Natural killer cell (primary cell): ENCODE data around the gene ZNF778. TPM values are rescaled to one million over a fixed set of nuclear protein-coding genes. Genes with fewer than 3 reads are reported as not detected.

Experiments used
- ATAC-seq, 3 donors: fragments of 150-1000 bp in 2 of 3; fragments of 200-7000 bp in 1 of 3; cut with Tn5 transposase; 1 replicate in 1 of 3; 2 replicates in 2 of 3; pipeline ENCODE4 v1.10.0; 2021; ENCODE audit warnings: mild to moderate bottlenecking in 2 of 3, moderate library complexity in 2 of 3
- DNase-seq, 2 donors: peaks; one replicate each; pipeline versions ENCODE4 v3.0.0 to v3.0.0-alpha.2; 2013 to 2021; ENCODE audit warnings: mixed read lengths in 1 of 2
- H3K27ac ChIP-seq: one replicate; pipeline ENCODE4 v1.5.1; 2013; ENCODE audit warnings: mild to moderate bottlenecking, low read length
- H3K27me3 ChIP-seq: one replicate; pipeline ENCODE4 v1.6.1; 2013; ENCODE audit warnings: low read length; ENCODE audit not compliant: control insufficient read depth, insufficient read depth
- H3K36me3 ChIP-seq: one replicate; pipeline ENCODE4 v1.6.1; 2013; ENCODE audit warnings: low read length; ENCODE audit not compliant: control insufficient read depth, insufficient read depth
- H3K4me1 ChIP-seq: one replicate; pipeline ENCODE4 v1.6.1; 2013; ENCODE audit warnings: low read length; ENCODE audit not compliant: control insufficient read depth, insufficient read depth
- H3K4me3 ChIP-seq: one replicate; pipeline ENCODE4 v1.5.1; 2013; ENCODE audit warnings: low read length
- H3K9me3 ChIP-seq: one replicate; pipeline ENCODE4 v1.6.1; 2013; ENCODE audit warnings: low read length; ENCODE audit not compliant: control insufficient read depth, insufficient read depth
- H3K27ac Mint-ChIP-seq, 2 donors: one replicate each; pipeline ENCODE4 v1.8.0; 2022; ENCODE audit warnings: mild to moderate bottlenecking in 2 of 2, mixed read lengths in 2 of 2, moderate library complexity in 1 of 2
- H3K27me3 Mint-ChIP-seq, 2 donors: one replicate each; pipeline ENCODE4 v1.8.0; 2022; ENCODE audit warnings: low read depth in 2 of 2, mixed read lengths in 2 of 2
- H3K36me3 Mint-ChIP-seq: one replicate; pipeline ENCODE4 v1.8.0; 2022; ENCODE audit warnings: mixed read lengths
- H3K4me1 Mint-ChIP-seq, 2 donors: one replicate each; pipeline ENCODE4 v1.8.0; 2022; ENCODE audit warnings: mixed read lengths in 2 of 2
- H3K4me3 Mint-ChIP-seq: one replicate; pipeline ENCODE4 v1.8.0; 2022; ENCODE audit warnings: mild to moderate bottlenecking, moderate library complexity, mixed read lengths
- H3K9me3 Mint-ChIP-seq, 2 donors: one replicate each; pipeline ENCODE4 v1.8.0; 2022; ENCODE audit warnings: mixed read lengths in 2 of 2
- WGBS: methylation state at CpG from one replicate; pipeline ENCODE4 v1.1.7; 2013; ENCODE audit warnings: missing lambda C conversion rate; ENCODE audit not compliant: insufficient coverage; 5-methylcytosine and 5-hydroxymethylcytosine counted together
- intact Hi-C: fragments of 100-400 bp; cut with micrococcal nuclease; formaldehyde crosslinking; loops from one replicate; pipeline ENCODE4 v1.14.2; 2022
- total RNA-seq, 4 donors: library from RNA; stranded (reverse); fragments of 120-200 nt in 1 of 4; gene quantifications; one replicate each; pipeline versions ENCODE4 v1.2.3 to v1.2.4, GENCODE V29; 2013 to 2022
- TF ChIP-seq, protein P1 (sequence below): fragments of 200-600 bp; IDR thresholded peaks from one replicate; pipeline ENCODE4 v1.8.0; 2022; ENCODE audit warnings: antibody characterized with exemption

The ZNF778 gene
- total RNA-seq, 3 donors from 2014 or later (not counting 1 experiment from before 2014, with no cell fraction given) = 7.0 to 14.1 (median 11.8) TPM

DNA sequence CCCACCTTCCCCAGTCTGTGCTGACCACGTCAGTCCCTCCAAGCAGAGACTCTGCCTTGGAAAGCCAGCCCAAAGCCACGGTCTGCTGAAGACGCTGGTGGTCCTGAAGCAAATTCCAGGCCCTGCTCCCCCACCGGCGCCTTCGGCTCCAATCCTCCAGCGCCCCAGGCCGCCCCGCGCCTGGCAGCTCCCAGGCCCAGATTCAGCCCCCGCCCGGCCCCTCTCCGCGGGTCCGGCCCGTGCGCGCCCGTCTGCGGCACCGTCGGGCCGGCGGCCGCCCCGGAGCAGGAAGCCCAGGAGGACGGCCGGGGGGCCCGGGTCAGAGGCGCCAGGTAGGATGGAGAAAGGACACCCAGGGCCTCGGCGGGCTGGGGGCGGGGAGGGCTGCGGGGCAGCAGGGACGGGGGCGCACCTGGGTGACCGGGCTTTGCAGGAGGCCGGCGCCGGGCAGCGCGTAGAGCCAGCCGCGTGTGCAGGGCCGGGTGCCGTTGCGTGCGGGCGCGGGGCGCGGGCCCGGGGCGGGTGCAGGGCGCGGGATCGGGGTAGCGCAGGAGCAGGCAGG lies 16.6 kb upstream of the ZNF778 start:
- H3K4me3 ChIP-seq = no peak overlapping the region
- peaks cover 15% of the 10 kb centered on the region for H3K4me1 ChIP-seq
- H3K36me3 ChIP-seq = no peaks in the 10 kb centered on the region
- peak overlapping the region; percentile 52 for H3K4me3 Mint-ChIP-seq
- no peaks in the 10 kb centered on the region for H3K36me3 Mint-ChIP-seq
- H3K27me3 Mint-ChIP-seq = peaks cover 21 to 22% of the 10 kb centered on the region in 2 donors
- ATAC-seq (peak in 1 of 3 donors; percentile 7), DNase-seq (no peak)
- H3K4me1 Mint-ChIP-seq = peaks cover 5% of the 10 kb centered on the region in 2 donors
- TF ChIP-seq, protein P1, sequence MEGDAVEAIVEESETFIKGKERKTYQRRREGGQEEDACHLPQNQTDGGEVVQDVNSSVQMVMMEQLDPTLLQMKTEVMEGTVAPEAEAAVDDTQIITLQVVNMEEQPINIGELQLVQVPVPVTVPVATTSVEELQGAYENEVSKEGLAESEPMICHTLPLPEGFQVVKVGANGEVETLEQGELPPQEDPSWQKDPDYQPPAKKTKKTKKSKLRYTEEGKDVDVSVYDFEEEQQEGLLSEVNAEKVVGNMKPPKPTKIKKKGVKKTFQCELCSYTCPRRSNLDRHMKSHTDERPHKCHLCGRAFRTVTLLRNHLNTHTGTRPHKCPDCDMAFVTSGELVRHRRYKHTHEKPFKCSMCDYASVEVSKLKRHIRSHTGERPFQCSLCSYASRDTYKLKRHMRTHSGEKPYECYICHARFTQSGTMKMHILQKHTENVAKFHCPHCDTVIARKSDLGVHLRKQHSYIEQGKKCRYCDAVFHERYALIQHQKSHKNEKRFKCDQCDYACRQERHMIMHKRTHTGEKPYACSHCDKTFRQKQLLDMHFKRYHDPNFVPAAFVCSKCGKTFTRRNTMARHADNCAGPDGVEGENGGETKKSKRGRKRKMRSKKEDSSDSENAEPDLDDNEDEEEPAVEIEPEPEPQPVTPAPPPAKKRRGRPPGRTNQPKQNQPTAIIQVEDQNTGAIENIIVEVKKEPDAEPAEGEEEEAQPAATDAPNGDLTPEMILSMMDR = no peak
- H3K9me3 Mint-ChIP-seq = no peaks in the 10 kb centered on the region
- intact Hi-C loops = no loop called here
- H3K9me3 ChIP-seq = peaks cover 3% of the 10 kb centered on the region
- 3% methylated on average over 58 of the region's 58 CpGs for WGBS
- H3K27ac Mint-ChIP-seq = no peak overlapping the region
- no peak overlapping the region for H3K27ac ChIP-seq
- H3K27me3 ChIP-seq = peaks cover 26% of the 10 kb centered on the region

GRCh38 chr16:89201439-89202377 lies 15.8 kb upstream of the ZNF778 start:
- WGBS = 3% methylated on average over 109 of the region's 111 CpGs
- peak; percentile 89 to 94 (median 92) for ATAC-seq
- peaks cover 5% of the 10 kb centered on the region in 2 donors for H3K4me1 Mint-ChIP-seq
- Histone ChIP-seq H3K36me3 (no peaks in the 10 kb centered on the region), H3K9me3 (peaks cover 3% of the 10 kb centered on the region), H3K27me3 (peaks cover 26% of the 10 kb centered on the region), H3K4me3 (no peak overlapping the region), H3K4me1 (peaks cover 15% of the 10 kb centered on the region), H3K27ac (no peak overlapping the region)
- H3K36me3 Mint-ChIP-seq = no peaks in the 10 kb centered on the region
- no peak overlapping the region for H3K27ac Mint-ChIP-seq
- peaks cover 23 to 24% of the 10 kb centered on the region in 2 donors for H3K27me3 Mint-ChIP-seq
- peak; percentile 66 to 82 for DNase-seq
- intact Hi-C loops = no loop called here
- TF ChIP-seq, protein P1 = no peak
- no peaks in the 10 kb centered on the region for H3K9me3 Mint-ChIP-seq
- peak overlapping the region; percentile 74 for H3K4me3 Mint-ChIP-seq

- peaks cover 26 to 29% of the 10 kb centered on the region in 2 donors for H3K27me3 Mint-ChIP-seq
- Histone ChIP-seq H3K4me1 (peaks cover 15% of the 10 kb centered on the region), H3K9me3 (peaks cover 3% of the 10 kb centered on the region), H3K27me3 (peaks cover 26% of the 10 kb centered on the region), H3K27ac (no peak overlapping the region), H3K36me3 (no peaks in the 10 kb centered on the region), H3K4me3 (no peak overlapping the region)
- ATAC-seq (no peak), DNase-seq (no peak)
- no peaks in the 10 kb centered on the region for H3K9me3 Mint-ChIP-seq
- H3K4me3 Mint-ChIP-seq = peak overlapping the region; percentile 74
- no peaks in the 10 kb centered on the region for H3K36me3 Mint-ChIP-seq
- WGBS = 50% methylated on average over 49 of the region's 49 CpGs
- TF ChIP-seq, protein P1 = no peak
- intact Hi-C loops = no loop called here
- peak overlapping the region in 1 of 2 donors; percentile 35 for H3K27ac Mint-ChIP-seq
- peaks cover 5% of the 10 kb centered on the region in 2 donors for H3K4me1 Mint-ChIP-seq
Observed at GRCh38 chr16:89202422-89203215, 14.9 kb upstream of the ZNF778 start.
